AG08396 (cell line): Measurements from ENCODE around the gene MATN1.

Experiments
- DNase-seq: peaks from one replicate; pipeline ENCODE4 v3.0.0; 2012; ENCODE audit warnings: low spot score, mixed read lengths

MATN1 gene

DNA sequence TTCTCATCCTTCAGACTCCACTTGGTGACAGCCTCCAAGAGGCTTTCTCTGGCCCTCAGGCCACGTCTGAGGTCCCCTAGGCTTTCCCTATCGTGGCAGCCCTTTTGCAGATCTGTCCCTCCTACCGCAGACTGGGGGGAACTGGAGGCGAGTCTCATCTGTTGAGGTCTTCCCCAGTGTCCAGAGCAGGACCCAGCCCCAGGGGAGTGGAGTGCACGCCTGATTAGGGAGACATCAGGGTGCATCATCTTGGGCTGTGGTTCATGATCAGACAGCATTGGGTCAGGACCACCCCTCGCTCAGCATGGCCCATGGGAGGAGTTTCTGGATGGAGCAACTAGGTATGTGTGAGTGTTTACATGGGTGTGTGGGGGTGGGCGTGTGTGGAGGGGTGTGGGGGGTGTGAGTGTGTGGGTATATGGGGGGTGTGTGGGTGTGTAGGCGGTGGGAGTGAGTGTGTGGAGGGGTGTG lies 8.5 kb upstream of the MATN1 start:
- DNase-seq: no peak

DNA sequence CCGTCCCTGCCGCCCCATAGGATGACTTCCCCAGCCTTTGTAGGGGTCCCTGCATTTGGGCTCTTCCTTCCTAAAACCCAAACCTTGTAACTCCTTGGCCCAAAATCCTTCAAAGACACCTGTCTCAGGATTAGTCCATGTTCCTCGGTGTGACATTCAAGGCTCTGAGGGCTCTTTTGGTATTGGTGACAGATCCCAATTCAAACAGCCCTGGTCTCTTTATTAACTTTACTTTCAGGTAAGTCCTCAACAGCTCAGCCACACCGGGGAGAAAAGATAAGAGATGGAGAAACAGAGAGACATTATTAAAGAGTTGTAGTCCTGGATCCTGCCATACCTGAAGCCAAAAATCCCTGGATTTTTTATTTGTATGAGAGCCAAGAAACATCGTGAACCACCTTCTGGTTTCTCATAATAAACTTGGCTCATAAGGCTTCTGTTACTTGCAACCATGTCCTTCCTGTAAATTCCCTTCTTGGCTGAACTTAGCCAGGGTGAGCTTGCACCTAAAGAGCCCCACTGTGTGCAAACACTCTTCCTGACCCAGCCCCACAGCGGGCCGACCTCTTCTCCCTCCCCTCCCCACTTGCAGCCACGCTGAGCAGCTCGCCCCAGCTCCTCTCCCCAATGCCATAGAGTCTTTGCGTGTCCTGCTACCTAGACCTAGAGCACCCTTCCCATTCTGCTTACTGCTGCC lies 7.9 kb upstream of the MATN1 start:
- DNase-seq: no peak

DNA sequence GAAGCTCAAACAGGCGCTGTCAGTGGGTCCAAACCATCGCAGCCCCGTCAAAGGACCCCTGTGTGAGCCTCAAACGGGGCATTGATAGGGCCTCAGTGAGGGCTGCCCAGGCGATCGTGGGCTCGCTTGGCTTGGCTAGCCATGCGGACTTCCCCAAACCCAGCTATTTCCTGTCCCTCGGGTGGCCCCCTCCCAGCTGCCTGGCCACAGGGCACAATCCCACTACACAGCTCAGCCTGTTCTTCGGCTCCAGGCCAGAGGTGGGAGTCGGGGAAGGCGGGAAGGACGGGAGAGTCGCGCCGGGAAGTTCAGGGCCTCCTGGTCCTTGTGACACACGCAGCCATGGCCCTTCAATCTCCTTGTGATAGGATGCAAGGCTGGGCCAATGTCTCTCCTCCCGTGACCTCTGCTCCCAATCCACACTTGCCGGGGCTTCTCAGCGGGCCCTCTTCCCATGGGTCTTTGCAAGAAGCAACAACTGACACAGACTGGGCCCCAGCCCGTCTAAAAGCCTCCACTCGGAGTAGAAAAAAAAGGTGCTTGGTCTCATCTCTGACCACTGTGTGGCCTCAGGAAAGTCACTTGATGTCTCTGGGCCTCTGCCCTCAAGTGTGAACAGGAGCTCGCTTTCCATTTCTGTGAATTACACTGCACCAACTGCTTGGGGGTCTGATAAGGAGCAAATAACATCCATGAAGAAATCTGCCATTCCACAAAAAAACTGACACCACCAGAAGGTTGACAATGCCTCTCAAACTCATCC lies 7.1 kb upstream of the MATN1 start:
- DNase-seq: no peak

DNA sequence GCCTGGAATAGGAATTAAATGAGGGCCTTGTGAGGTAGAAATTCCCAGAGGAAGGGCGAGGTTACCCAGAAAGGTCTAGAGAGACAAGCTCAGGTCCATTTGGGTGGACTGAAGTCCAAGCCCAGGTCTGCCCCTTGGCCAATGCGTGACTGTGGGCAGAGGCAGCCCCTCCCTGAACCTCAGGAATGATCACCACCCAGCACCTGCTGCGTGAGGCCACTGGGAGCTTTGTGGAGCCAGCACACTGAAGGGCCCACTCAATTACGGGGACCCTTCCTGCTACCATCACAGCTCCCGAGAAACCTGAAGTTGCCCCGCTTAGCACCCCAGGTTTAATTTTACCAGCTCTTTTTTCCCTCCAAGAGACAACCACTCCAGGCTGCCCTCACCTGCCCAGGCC lies 6.5 kb upstream of the MATN1 start:
- DNase-seq: no peak

DNA sequence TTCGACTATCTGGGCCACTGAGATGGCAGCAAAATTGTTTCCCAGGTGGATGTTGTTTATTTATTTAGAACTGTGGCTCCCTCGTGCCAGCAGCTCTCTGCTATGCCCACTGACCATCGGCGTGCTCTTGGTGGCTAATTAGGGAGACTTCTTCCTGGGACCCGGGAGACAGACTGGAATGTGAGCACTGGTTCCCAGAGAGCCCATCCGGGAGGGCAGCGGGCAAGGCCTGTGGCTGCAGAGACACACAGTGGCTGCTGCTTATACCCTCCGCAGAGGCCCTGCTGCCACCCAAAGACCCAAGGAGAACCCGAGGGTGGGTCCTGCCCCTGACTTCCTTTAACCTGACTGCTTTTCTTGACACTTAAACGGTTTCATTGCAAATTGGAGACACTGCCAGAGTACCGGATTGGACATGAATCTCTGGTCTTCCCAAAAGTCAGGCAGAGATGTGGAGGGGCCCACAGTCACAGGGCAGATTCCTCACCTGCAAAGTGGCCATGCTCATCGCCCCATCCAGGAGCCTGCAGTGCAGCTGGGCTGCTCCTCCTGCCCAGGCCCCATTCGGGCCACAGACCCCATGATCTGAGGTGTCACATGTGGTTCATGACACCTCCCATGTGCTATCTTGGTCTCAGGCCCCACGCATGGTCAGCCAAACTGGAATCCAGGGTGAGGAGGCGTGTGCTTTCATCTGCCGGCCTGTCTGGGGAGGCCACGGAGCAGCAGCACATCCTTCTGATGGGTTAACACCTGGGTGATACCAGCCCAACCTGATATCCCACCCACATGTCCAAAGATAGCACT lies 5.7 kb upstream of the MATN1 start:
- no peak for DNase-seq

DNA sequence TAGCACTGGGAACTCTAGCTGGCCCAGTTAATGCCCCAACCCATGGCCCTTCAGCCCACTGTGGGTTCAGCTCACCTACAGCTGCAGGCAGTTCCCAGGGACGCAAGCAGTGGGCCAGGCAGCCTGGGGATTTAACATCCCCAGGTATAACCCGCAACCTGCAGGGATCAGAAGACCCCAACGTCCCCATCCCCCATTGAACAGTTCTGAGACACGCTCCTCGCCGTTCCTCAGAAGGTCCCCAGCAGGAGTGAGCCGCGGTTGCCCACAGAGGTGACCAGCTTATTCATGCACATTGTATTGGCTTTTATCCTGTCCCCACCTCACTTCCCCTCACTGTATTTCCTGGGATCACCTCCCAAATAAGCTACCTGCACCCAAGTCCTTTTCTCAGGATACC lies 5.0 kb upstream of the MATN1 start:
- DNase-seq: no peak

DNA sequence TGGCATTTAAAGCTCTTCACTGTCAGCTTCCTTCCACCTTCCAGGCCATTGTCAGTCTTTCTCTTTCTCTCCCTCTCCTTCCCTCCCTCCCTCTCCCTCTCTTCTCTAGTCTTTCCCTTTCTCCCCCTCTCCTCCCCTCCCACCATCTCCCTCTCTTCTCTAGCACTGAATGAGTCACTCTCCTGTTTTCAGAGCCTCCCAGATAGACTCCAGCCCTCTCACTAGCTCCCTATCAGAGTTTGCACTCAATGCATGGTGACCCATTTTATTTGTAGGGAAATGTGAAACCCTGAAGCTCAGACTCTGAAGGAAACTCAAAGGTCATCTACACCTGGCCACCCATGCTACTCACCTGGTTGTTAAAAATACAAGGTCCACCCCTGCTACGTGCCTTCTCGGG lies 4.4 kb upstream of the MATN1 start:
- DNase-seq: peak; percentile 59

DNA sequence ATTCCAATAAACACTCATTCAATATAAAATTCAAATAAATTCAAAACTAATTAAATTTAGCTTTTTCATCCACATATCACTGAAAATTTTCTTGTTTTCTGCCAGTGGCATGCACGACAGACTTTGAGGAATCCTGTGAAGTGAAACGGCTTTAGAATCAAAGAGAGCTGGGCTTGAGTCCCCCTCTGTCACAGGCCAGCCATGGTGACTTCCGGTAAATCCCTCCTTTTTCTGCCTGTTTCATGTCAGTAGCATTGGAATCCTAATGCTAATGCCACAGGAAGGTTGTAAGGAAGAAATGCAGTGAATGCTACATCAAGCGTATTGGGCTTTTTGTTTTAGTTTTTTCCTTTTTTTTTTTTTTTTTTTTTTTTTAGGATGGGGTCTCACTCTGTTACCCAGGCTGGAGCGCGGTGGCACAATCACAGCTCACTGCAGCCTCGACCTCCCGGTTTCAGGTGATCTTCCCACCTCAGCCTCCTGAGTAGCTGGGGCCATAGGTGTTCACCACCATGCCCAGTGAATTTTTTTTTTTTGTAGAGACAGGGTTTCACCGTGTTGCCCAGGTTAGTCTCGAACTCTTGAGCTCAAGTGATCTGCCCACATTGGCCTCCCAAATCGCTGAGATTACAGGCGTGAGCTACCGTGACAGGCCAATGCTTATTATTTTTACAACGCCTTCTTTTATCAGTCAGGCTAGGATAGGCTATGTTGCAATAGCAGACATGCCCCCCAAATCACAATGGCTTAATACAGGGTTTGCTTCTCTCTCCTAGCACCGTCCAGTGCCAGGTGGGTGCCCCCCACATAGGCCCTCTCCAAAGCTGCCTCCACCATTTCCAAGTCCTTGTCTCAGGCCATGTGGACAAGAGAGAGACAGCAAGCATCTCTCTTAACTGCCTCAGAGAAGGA lies 3.6 kb upstream of the MATN1 start:
- no peak for DNase-seq

DNA sequence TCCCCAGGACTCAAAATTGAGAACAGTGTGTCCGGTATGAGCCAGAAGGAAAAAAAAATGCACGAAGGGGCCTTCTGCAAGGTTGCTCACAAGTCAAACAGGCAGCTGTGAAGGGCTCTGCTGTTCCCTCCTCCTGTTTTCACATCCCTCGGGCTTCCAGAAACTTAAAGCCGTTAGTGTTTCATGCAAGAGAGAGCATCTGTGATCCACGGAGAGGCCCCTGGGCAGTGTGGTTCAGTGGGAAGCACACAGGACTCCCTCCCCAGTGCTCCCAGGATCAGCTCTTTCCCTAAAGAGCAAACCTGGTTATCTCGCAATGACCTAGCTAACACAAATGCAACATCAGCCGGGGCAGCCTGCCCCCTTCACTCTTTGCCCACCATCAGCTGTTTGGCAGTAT lies 2.9 kb upstream of the MATN1 start:
- DNase-seq: no peak

DNA sequence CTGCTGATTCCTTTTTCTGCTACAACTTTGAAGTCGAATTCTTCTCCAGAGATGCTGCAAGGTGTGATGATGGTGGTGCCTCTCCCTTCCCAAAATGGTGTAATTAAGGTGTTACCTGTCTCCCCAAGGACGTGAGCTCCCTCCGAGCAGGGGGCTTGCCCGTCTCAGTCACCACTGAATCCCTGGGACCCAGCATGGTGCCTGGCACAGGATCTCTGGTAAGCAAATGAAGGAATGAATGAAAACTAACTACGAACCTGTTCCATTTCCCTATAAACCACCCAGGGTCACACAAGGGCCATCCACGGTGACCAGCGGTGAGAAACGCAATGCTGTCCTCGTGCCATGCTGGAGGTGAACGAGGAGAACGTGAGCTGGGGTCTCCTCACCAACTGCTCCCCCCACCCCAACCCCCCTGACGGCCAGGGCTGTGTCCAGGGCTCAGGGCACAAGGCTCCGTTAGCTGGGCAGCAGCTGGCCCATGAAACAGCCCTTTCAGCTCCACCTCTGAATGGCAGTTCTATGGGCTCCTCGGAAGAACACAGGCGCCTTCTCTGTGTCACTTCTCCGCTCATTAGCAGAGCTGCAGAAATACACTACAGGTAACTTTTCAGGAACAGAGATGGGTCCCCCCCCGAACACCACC lies 2.2 kb upstream of the MATN1 start:
- DNase-seq: no peak

DNA sequence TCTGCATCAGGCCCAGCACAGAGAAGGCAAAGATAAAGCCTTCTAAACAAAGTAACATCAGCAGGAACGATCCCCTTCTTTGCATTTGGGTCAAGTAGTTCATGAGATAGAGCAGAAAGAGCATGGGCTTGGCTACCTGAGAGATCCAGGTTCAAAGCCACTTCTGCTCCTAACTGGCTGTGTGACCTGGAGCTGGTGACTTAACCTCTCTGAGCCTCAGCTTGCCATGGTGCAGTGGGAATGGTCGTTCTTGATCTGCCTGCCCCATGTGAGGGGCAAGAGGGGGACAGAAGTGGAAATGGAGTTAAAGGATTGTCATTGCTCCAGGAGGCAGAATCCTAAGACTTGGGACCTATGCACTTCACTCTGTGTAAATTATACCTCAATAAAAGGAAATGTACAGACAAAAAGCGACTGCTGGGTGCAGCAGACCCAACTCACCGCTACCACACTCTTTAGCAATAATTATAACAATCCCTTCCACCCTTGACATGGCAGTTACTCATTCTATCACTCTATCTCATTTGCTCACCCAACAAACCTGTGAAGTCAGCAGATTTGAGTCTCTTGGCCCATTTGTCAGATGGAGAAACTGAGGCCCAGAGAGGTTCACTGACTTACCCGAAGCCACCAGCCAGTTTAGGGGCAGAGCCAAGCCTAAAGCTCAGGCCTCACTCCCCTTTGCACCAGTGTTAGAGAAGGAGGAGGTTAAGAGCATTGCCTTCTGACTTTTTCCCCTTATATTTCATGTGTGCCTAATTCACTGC lies 1.5 kb upstream of the MATN1 start:
- DNase-seq: no peak

DNA sequence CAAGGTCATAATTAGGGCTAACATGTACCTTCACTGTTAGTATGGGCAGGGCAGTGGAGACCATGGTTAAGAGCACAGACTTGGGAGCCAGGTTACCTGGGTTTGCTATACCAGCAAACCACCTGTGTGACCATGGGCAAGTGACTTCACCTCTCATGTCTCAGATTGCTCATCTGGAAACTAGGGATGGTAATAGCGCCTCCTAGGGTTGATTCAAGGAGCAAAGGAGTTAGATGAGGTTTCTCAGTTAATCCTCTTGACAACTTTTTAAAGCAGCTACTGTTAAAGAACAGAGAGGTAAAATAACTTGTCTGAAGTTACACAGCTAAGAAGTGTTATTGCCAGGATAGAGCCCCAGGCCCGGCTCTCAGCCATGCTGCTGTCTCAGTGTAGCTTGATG lies 790 bp upstream of the MATN1 start:
- no peak for DNase-seq

DNA sequence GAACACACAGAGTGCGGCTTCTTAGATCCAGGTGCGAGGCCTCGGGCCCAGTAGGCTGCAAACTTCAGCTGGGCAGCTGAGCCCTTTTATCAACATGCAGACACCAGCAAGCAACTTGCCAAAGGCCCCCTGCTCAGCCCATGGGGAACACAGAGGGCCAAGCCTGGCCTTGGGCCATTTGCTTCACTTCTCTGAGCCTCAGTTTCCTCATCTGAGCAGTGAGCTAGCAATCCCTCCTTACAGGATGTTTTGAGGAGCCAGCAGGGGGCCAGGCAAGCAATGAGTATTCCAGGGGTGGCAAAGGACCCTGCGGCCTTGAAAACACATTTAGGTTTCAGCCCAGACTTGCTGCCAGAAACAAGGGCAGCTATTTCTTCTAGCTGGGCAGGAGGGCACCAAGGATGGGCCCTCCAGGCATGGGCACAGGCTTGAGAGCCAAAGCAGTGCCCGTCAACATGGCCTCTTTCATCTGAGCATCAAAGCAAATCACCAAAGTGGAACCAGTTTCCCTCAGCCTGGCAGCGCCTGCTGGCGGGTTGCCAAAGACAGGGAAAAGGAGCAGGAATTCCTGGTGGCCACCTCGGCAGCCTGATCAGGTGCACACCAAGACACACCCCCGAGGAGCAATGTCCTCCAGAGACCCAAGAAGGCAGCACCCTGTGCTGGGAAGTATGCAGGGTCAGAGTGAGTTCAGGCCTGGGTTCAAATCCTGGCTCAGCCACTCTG lies 1.4 kb downstream of the MATN1 start:
- no peak for DNase-seq

DNA sequence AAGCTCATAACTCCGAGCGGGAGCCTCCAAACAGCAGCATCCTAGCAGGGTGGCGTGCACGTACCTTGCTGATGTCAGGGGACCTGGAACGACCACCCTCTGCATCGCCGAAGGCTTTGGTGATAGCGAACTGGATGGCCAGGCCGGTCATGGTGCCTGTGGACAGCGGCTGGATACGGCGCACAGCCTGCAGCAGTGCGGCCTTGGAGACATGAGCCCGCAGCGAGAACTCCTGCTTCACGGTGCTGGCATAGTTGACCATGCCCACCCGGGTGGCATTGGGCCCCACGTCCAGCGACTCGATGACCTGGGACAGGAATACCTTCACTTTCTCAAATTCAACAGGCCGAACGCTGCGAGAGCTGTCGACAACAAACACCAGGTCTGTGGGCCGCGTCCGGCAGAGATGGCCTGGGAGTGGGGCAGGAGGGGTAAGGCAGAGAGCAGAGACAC lies 2.0 kb downstream of the MATN1 start:
- no peak for DNase-seq

DNA sequence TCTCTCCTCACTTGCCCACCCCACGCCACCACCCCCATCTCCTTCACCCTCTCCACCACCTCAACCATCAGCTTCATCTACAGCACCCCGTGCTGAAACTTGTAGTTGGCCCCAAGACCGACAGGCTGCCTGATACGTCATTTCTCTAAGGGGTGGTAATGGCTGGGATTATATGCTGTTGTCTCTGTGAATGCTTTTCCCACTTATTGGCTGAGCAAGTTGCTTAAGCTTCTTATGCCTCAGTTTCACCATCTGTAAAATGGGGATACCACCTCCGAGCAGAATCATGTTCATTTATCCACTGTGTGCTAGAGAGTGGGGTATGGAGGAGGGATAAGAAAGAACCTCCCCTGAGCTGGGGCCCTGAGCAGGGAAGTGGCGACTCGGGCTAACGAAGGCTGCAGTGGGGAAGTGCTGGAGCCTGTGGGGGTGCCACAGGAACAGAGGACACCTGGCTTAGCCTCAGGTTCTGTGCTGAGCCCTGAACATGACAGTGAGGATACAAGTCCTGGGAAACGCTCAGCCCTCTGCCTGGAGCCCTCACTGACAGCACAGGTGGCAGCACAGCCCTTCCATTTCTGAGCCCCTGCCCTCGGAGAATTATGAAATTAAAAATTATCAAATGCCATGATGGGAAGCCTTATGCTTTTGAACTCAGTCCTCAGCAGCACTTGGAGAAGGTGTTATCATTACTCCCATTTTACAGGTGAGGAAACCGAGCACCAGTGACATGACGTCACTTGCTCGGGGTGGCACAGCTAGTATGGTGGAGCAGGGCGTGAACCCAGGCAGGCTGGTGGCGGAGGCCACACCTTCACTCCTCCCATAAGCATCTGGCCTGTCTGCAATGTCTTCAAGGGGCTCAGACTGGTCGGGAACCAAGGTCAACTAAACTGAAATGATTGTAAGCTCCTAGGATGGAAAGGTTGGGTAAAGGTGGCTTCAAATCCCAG lies 2.8 kb downstream of the MATN1 start:
- no peak for DNase-seq

DNA sequence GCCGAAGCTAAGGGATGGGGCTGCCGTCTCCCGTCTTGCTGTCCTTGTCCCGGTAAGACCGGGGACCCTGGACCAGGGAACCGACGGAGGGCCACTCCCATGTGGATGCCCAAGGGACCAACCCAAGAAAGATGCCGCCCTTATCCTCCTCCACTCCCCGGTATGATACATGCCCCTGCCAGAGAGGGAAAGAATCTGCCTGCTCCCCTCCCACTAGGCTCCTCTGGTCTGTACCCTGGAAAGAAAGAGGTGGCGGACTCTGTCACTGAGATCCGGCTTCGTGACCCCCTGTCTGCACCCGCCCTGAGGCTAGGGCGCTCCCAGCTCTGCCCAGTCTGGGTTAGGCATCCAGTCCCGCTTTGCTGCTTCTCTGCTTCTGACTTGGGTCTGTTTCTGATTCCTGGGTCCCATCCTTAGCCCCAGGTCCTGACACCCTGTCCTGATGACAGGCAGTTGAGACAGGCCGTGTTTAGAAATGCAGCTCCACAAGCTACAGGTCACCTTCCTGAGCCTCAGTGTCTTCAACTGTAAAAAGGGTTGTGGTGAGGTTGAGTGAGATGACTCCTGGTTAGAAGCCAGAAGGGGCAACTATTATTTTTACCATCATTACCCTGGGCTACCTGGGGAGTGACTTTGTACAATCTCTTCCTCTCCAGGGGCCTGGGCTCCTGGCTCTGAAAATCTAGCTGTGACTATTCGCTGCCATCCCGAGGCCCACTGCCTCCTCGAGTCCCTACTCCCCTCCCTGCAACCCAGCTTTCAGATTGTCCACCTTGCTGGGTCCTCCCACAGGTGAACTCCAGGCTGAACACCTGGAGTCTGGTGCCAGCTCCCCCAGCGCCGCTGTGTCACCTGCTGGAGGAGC lies 3.7 kb downstream of the MATN1 start:
- DNase-seq: no peak

DNA sequence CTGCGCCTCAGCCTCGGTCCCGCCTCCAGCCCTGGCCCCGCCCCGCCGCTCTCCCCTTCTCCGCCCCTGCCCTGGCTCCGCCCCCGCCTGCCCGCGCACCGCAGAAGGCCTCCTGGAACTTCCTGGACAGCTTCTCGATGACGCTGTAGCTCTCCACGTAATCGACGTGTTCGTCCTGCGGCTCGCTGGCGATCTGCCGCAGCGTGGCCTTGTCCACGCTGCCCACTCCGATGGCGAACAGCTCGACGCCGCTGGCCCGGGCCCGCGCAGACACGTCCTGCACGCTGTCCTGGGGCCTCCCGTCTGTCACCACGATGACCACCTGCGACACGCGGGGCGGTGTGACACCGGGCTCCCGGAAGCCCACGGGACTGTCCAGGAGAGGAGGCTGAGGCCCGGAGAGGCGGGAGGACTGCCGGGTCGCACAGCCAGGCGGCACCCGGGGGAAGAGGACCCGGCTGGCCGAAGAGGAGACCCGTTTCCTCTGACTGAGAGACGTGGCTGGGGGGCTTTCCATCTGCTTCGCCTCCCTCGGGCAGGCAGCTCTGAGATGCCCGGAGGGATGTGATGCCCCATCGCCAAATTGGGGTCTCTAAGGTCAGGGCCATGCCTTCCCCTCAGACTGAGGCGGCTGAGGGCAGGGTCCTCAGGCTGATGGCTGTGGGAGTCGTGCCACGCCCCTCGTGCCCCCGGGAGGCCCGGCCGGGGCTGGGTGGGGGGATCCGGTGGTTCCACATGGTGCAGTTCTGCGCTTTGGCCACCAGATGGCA lies 4.6 kb downstream of the MATN1 start:
- peak; percentile 96 for DNase-seq
